HG02870 (cell line): ENCODE data around the gene COL9A3.

Experiments
- ATAC-seq: cut with Tn5 transposase; IDR thresholded peaks from one replicate; pipeline ENCODE4 v1.9.1; 2021; ENCODE audit warnings: mild to moderate bottlenecking, moderate library complexity; ENCODE audit not compliant: unreplicated experiment

COL9A3 gene

GRCh38 chr20:62876902-62877816 is 60.3 kb downstream of the COL9A3 start:
- no peak for ATAC-seq

GRCh38 chr20:62878244-62879038 is 61.6 kb downstream of the COL9A3 start:
- no peak for ATAC-seq

- ATAC-seq, result no peak
Observed at GRCh38 chr20:62879275-62880146, 62.7 kb downstream of the COL9A3 start.

- no peak for ATAC-seq
Observed at GRCh38 chr20:62880147-62880934, 63.5 kb downstream of the COL9A3 start.

GRCh38 chr20:62880935-62881661 is 64.2 kb downstream of the COL9A3 start:
- ATAC-seq, result no peak

GRCh38 chr20:62881662-62882395 is 65.0 kb downstream of the COL9A3 start:
- ATAC-seq, result no peak

GRCh38 chr20:62882426-62882825 is 65.6 kb downstream of the COL9A3 start:
- ATAC-seq, result no peak

GRCh38 chr20:62884556-62884955 is 67.7 kb downstream of the COL9A3 start:
- ATAC-seq, result no peak

GRCh38 chr20:62885046-62885895 is 68.4 kb downstream of the COL9A3 start:
- ATAC-seq, result no peak

GRCh38 chr20:62885896-62886708 is 69.3 kb downstream of the COL9A3 start:
- ATAC-seq, result no peak

- ATAC-seq, result no peak
Observed at GRCh38 chr20:62886709-62887058, 69.8 kb downstream of the COL9A3 start.

GRCh38 chr20:62887152-62887859 is 70.5 kb downstream of the COL9A3 start:
- no peak for ATAC-seq

- no peak for ATAC-seq
Observed at GRCh38 chr20:62887860-62888239, 71.0 kb downstream of the COL9A3 start.

- no peak for ATAC-seq
Observed at GRCh38 chr20:62888406-62888805, 71.6 kb downstream of the COL9A3 start.

- ATAC-seq, result no peak
Observed at GRCh38 chr20:62888910-62889309, 72.1 kb downstream of the COL9A3 start.

- no peak for ATAC-seq
Observed at GRCh38 chr20:62889411-62889810, 72.6 kb downstream of the COL9A3 start.

- no peak for ATAC-seq
Observed at GRCh38 chr20:62889871-62890270, 73.0 kb downstream of the COL9A3 start.
